Measurements from ENCODE around the gene STUM.
"Not testable (repeated sequence)": the region's sequence is repeated elsewhere in the genome, so short reads cannot be mapped to it uniquely, and the experiment has no call there.

Gene STUM

DNA sequence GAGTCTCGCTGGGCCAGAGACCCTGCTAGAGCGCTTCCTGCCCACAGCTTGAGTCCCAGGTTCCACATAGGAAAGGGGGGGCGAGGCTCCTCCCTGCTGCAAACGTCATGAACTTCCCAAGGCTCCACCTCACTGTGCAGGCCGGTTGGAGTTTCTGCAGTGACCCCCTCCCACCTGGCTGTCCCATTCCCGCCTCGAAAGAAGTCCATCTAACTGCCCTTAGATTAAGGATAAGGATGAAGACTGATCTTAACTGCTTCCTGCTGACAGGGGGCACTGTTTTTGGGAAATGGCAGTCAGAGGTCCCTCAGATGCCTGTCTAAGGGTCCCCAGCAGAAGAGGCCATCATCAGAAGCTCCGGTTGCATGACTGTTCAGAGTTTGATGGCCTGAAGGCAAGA, 62.7 kb downstream of the STUM start:
- Histone ChIP-seq H3K4me1 (ENCODE audit: insufficient read depth, low read length) (no peaks in the 10 kb centered on the region), H3K9ac (ENCODE audit: low read depth, low read length) (no peak overlapping the region), H3K27ac (ENCODE audit: low read length) (no peak overlapping the region), H3K36me3 (ENCODE audit: insufficient read depth, low read length) (no peaks in the 10 kb centered on the region), H2AFZ (ENCODE audit: low read depth, low read length) (no peak overlapping the region), H3K9me3 (ENCODE audit: insufficient read depth, low read length, severe bottlenecking) (no peaks in the 10 kb centered on the region), H3K4me3 (ENCODE audit: low read depth in 1 of 2, low read length in 2 of 2) (no peak overlapping the region), H3K4me2 (ENCODE audit: insufficient read depth, low read length) (no peak overlapping the region), H4K20me1 (ENCODE audit: insufficient read depth, low read length) (no peaks in the 10 kb centered on the region), H3K27me3 (ENCODE audit: insufficient read depth, low read length, poor library complexity) (no peaks in the 10 kb centered on the region), H3K79me2 (ENCODE audit: insufficient read depth, low read length) (no peaks in the 10 kb centered on the region)
- no peak for TF ChIP-seq EZH2 (IDR thresholded peaks at IDR 0.05; ENCODE audit: borderline replicate concordance, low read depth, low read length, severe bottlenecking)
- TF ChIP-seq, protein P1, sequence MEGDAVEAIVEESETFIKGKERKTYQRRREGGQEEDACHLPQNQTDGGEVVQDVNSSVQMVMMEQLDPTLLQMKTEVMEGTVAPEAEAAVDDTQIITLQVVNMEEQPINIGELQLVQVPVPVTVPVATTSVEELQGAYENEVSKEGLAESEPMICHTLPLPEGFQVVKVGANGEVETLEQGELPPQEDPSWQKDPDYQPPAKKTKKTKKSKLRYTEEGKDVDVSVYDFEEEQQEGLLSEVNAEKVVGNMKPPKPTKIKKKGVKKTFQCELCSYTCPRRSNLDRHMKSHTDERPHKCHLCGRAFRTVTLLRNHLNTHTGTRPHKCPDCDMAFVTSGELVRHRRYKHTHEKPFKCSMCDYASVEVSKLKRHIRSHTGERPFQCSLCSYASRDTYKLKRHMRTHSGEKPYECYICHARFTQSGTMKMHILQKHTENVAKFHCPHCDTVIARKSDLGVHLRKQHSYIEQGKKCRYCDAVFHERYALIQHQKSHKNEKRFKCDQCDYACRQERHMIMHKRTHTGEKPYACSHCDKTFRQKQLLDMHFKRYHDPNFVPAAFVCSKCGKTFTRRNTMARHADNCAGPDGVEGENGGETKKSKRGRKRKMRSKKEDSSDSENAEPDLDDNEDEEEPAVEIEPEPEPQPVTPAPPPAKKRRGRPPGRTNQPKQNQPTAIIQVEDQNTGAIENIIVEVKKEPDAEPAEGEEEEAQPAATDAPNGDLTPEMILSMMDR (IDR thresholded peaks at IDR 0.05; ENCODE audit: borderline replicate concordance, extremely low read depth, low read length, poor library complexity, severe bottlenecking): peak; percentile 8
- ATAC-seq (ENCODE audit: insufficient read depth, low read depth) (no peak), DNase-seq (no peak)

DNA sequence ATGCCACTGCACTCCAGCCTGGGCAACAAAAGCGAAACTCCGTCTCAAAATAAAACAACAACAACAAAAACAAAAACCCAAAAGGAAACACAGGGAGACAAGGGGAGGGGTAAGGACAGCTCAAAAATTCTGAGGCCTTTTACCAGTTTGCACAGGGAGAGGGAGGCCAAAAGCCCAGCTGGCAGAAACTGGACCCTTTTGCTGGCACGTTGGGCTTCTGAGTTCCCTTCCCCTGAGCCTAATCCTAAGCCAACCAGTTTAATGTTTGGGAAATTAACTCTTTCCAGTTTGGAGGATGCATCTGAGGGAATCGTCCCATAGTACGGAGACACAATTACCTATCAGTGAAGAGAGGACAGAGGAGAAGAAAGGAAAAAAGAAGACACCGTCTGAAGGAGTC, 63.4 kb downstream of the STUM start:
- H3K9ac ChIP-seq (ENCODE audit: low read depth, low read length); H2AFZ ChIP-seq (ENCODE audit: low read depth, low read length); H4K20me1 ChIP-seq (ENCODE audit: insufficient read depth, low read length); H3K27me3 ChIP-seq (ENCODE audit: insufficient read depth, low read length, poor library complexity); H3K36me3 ChIP-seq (ENCODE audit: insufficient read depth, low read length); ATAC-seq (ENCODE audit: insufficient read depth, low read depth); H3K9me3 ChIP-seq (ENCODE audit: insufficient read depth, low read length, severe bottlenecking); H3K4me3 ChIP-seq (ENCODE audit: low read depth in 1 of 2, low read length in 2 of 2); H3K27ac ChIP-seq (ENCODE audit: low read length); DNase-seq; H3K4me2 ChIP-seq (ENCODE audit: insufficient read depth, low read length); H3K4me1 ChIP-seq (ENCODE audit: insufficient read depth, low read length); H3K79me2 ChIP-seq (ENCODE audit: insufficient read depth, low read length): not testable (repeated sequence)

DNA sequence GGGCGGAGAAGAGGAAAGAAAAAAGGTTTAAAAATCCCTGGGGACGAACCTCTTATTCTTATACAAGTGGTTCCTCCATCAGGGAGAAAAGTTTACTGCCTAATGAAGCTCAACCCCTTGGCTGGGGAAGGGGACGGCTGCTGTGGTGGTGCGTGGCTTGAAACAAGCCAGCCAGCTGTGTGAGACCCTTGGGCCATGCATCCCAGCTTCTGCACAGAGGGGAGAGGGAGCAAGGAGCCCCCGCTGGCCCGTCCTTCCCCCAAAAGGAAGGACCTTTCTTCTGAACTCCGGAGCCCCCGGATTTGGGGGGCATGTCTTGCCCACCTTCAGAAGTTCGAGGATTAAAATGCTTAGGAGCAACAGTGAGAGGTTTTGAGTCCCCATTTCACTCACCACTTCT, 67.3 kb downstream of the STUM start:
- Histone ChIP-seq H3K4me2 (ENCODE audit: insufficient read depth, low read length) (no peak overlapping the region), H4K20me1 (ENCODE audit: insufficient read depth, low read length) (no peaks in the 10 kb centered on the region), H3K9ac (ENCODE audit: low read depth, low read length) (no peak overlapping the region), H2AFZ (ENCODE audit: low read depth, low read length) (no peak overlapping the region), H3K79me2 (ENCODE audit: insufficient read depth, low read length) (no peaks in the 10 kb centered on the region), H3K27ac (ENCODE audit: low read length) (no peak overlapping the region), H3K27me3 (ENCODE audit: insufficient read depth, low read length, poor library complexity) (no peaks in the 10 kb centered on the region), H3K9me3 (ENCODE audit: insufficient read depth, low read length, severe bottlenecking) (no peaks in the 10 kb centered on the region), H3K36me3 (ENCODE audit: insufficient read depth, low read length) (no peaks in the 10 kb centered on the region), H3K4me1 (ENCODE audit: insufficient read depth, low read length) (no peaks in the 10 kb centered on the region), H3K4me3 (ENCODE audit: low read depth in 1 of 2, low read length in 2 of 2) (no peak overlapping the region)
- no peak for TF ChIP-seq EZH2 (IDR thresholded peaks at IDR 0.05; ENCODE audit: borderline replicate concordance, low read depth, low read length, severe bottlenecking)
- TF ChIP-seq, protein P1 (IDR thresholded peaks at IDR 0.05; ENCODE audit: borderline replicate concordance, extremely low read depth, low read length, poor library complexity, severe bottlenecking): no peak
- ATAC-seq (ENCODE audit: insufficient read depth, low read depth) (no peak), DNase-seq (no peak)

DNA sequence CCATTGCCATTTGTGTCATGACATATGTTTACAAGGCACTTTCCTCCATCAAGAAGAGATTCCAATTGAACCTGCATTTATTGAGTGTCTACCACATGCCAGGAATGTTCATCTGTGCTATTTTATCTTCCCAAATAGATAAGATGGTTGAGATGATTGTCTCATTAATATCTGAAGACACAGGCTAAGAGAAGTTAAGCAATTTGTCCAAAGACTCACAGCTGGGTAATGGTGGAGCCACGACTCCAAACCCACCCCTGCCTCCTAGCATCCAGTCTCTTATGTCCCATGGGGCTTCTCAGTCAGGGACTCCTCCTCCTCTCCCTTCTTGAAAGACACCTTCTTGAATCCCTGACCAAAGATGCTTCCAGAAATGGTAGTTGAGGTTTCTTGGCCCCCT, 68.1 kb downstream of the STUM start:
- H3K4me3 ChIP-seq (ENCODE audit: low read depth in 1 of 2, low read length in 2 of 2): no peak overlapping the region
- DNase-seq: no peak
- ATAC-seq (ENCODE audit: insufficient read depth, low read depth): no peak
- H2AFZ ChIP-seq (ENCODE audit: low read depth, low read length): no peak overlapping the region
- no peaks in the 10 kb centered on the region for H3K4me1 ChIP-seq (ENCODE audit: insufficient read depth, low read length)
- H3K79me2 ChIP-seq (ENCODE audit: insufficient read depth, low read length): no peaks in the 10 kb centered on the region
- H3K9ac ChIP-seq (ENCODE audit: low read depth, low read length): no peak overlapping the region
- H4K20me1 ChIP-seq (ENCODE audit: insufficient read depth, low read length): no peaks in the 10 kb centered on the region
- no peak overlapping the region for H3K27ac ChIP-seq (ENCODE audit: low read length)
- no peaks in the 10 kb centered on the region for H3K9me3 ChIP-seq (ENCODE audit: insufficient read depth, low read length, severe bottlenecking)
- no peaks in the 10 kb centered on the region for H3K27me3 ChIP-seq (ENCODE audit: insufficient read depth, low read length, poor library complexity)
- no peak overlapping the region for H3K4me2 ChIP-seq (ENCODE audit: insufficient read depth, low read length)
- TF ChIP-seq, protein P1 (IDR thresholded peaks at IDR 0.05; ENCODE audit: borderline replicate concordance, extremely low read depth, low read length, poor library complexity, severe bottlenecking): no peak
- TF ChIP-seq EZH2 (IDR thresholded peaks at IDR 0.05; ENCODE audit: borderline replicate concordance, low read depth, low read length, severe bottlenecking): no peak
- no peaks in the 10 kb centered on the region for H3K36me3 ChIP-seq (ENCODE audit: insufficient read depth, low read length)

Measured in DND-41 (cell line).